CD4-positive, alpha-beta T cell treated with Interleukin-10 for 1 hour (primary cell): ENCODE data around the gene SYTL3.
"Not testable (repeated sequence)": the region's sequence is repeated elsewhere in the genome, so short reads cannot be mapped to it uniquely, and the experiment has no call there.

Experiments
- DNase-seq: peaks from one replicate; pipeline ENCODE4 v3.0.0-alpha.2; 2020

Gene SYTL3

GRCh38 chr6:158665332-158665731 lies 15.5 kb downstream of the SYTL3 start:
- no peak for DNase-seq

DNA sequence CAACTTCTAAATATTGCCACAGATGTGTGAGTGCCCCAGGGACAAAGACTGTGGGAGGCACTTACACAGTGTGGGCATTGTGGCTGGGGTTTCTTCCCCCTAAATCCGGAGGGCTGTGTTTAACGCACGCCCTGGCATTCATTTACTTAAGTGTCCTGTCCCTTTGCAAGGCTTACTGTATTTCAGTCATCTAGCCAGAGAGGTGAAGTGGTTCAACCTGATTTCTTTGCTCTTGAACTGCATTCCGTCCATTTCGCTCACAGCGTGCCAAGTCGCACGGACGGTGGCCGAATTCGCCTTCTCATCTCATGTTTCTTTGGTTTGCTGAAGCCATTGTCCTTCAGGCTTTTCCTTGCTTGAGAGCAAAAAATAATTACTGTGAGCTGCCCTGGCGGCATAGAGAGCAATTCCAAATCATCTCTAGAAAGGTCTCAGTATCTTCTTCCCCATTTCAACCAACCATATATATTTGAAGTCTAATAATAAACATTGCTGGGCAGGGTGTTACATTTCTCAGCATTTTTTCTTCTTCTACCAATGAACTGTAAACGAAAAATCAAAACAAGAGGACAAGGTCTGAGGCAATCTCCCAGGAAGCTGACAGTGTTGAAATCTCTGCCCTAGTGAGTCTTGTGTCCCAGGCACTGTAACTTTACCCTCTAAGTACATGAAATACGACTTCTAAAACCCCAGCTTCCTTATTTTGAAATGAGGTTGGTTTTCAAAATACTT lies 16.9 kb downstream of the SYTL3 start:
- no peak for DNase-seq

DNA sequence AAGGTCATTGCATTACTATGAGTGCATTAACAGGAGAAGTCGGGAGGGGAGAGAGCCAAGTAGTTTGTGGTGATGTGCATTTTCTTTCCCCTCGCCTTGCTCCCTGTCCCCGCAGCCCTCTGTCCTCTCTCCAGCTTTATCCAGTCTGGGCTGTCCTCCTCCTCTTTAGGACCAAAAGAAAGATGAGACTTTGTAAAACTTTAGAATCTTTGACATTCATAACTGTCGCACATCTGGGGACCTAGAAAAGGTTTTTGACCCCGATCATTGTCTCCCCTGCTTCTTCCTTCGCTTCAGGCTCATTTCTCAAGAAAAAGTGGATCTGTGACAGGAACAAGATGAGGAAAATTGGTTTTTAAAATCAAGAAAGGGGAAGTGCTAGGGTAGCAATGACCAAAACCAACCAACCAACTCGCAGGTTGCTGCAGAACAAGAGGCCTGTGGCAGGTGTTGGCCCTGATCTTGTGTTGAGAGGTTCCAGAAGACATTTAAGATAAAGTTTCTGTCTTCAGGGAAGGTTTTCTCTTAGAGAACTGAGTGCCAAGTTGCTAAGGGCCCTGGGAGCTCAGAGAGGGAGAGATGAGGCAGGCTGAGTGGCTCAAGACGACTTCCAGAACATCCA lies 17.6 kb downstream of the SYTL3 start:
- DNase-seq, result no peak

GRCh38 chr6:158668707-158669103 lies 18.9 kb downstream of the SYTL3 start:
- no peak for DNase-seq

DNA sequence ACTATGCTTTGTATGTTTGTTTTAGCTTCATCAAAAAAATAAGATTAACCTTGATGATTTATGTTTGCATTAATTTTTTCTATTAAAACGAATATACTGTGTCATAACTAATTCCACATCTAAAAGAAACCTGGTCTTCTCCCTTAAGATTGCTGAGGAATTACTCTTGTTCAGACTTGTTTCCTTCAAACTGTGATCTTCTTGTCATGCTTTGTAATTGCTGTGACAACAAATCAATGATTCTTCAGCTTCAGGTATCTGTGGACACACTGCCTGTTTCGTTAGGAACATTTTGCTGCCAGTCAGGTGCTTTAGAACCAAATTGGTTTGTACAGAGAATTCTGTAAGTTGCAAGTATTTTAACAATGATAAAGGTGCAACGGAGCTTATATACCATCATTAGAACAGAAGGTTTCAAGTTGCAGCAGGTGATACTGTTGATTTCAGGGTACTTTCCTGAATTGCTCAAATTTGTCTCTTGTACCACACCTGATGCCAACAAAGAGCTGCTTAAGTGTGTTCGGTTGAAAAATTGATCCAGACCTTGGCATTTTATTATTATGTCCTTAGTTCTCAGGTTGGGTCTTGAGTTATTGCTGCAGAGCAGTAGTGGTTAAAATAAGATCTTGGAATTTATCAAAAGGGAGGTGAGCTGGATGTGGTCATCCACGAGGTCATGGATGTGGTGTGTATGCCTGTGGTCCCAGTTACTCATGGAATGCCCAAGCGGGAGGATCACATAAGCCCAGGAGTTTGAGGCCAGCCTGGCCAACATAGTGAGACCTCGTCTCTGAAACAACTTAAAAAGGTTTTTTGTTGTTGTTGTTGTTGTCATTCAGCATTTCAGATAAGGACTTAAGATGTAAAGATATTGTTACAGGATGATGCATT lies 19.5 kb downstream of the SYTL3 start:
- DNase-seq, result no peak

DNA sequence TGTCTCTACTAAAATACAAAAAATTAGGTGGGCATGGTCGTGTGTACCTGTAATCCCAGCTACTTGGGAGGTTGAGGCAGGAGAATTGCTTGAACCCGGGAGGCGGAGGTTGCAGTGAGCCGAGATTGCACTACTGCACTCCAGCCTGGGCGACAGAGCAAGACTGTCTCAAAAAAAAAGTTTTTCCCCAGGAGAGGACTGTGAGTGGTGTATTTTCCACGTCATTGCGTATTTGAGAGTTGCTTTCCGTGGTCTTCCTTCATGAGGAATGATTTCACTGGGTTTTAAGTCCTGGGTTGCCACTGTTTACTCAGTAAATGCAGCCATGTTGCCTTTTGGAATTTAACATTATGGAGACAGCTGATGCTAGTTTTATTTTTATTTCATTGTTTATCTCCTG lies 22.3 kb downstream of the SYTL3 start:
- not testable (repeated sequence) for DNase-seq

- DNase-seq, result no peak
These were observed 22.9 kb downstream of the SYTL3 start for GRCh38 chr6:158672726-158673125.

DNA sequence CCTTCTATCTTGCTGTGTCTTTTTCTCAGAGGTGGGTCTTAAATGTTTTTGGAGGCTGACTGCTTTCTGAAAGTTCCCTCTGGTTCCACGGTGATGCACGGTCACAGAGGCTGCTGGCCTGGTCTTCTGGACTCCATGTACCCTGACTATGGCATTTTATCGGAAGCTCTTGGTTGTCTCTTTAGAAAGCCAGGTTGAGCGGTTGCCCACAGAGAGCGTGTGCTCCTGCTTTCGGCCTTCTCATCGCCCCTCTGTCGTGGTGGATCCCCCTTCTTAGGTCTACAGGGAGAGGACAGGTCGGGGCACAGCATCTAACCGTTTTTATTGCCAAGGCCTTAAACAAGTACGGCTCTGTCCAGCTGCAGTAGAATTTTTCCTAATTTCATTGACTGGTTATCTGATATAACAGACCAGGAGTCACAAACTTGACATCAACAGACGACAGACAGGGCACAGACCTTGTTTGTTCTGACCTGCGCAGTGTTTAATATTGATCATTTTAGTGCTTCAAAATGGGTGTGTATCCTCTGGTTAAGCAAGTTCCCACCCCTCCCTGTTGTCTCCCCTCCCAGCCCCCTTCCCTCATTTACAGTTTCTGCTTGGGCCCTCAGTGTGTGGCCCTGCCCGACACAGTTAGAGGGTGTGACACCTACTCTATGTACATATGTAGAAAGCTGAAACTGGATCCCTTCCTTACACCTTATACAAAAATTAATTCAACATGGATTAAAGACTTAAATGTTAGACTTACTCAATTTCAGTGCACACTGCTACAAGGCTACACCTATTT lies 24.7 kb downstream of the SYTL3 start:
- DNase-seq, result no peak

DNA sequence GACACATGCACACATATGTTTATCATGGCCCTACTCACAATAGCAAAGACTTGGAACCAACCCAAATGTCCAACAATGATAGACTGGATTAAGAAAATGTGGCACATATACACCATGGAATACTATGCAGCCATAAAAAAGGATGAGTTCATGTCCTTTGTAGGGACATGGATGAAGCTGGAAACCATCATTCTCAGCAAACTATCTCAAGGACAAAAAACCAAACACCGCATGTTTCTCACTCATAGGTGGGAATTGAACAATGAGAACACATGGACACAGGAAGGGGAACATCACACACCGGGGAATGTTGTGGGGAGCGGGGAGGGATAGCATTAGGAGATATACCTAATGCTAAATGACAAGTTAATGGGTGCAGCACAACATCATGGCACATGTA lies 27.2 kb downstream of the SYTL3 start:
- DNase-seq, result not testable (repeated sequence)

GRCh38 chr6:158677906-158678578 lies 28.2 kb downstream of the SYTL3 start:
- DNase-seq, result no peak

DNA sequence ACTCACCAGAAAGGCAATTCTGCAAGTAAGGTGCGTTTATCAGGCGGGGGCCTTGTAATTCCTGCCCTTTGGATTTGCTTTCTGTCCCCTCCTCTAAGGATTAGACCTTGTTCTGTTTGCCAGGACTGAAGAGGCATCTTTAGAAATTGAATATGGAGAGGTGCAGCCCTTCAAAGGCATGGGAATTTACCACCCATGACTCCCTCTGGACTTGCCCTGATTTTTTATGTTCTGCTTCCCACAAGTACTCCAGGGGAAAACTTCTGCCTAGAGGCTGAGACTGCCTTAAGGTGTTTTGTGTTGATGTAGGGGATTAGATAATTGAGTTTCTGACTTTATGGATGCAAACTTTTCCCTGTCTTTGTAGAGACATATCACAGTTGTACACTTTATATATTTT lies 30.2 kb downstream of the SYTL3 start:
- no peak for DNase-seq

DNA sequence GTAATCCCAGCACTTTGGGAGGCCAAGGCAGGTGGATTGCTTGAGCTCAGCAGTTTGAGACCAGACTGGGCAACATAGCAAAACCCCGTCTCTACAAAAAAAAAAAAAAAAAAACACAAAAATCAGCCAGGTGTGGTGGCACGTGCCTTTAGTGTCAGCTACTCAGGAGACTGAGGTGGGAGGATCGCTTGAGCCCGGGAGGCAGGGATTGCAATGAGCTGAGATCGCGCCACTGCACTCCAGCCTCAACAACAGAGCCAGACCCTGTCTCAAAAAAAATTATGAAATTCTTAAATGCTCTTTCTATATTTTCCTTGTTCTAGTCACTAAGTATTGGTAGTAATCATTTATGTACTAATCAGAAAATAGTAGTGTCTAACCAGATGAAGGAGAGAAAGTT lies 30.6 kb downstream of the SYTL3 start:
- DNase-seq, result no peak

DNA sequence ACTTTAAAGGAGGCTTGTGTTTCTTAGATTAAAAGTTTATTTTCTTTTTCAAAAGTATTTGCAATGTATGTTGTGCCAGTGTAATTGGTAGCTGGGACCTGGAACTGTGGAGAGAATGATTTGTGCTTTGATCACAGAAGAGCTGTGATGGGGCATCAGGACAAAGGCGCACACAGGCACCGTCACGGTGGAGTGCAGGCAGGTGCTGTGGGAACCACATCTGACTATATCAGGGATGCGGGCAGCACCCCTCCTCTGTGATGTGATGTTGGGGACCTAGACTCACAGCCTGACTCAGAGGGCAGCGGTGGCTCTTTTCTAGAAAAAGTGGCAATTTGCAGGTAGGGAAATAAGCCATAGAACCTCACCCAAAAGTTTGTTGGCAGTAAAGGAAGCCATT lies 34.5 kb downstream of the SYTL3 start:
- DNase-seq, result no peak

- DNase-seq, result no peak
These were observed 35.0 kb downstream of the SYTL3 start for GRCh38 chr6:158684745-158685324.

- DNase-seq, result no peak
These were observed 36.5 kb downstream of the SYTL3 start for GRCh38 chr6:158686311-158686710.

DNA sequence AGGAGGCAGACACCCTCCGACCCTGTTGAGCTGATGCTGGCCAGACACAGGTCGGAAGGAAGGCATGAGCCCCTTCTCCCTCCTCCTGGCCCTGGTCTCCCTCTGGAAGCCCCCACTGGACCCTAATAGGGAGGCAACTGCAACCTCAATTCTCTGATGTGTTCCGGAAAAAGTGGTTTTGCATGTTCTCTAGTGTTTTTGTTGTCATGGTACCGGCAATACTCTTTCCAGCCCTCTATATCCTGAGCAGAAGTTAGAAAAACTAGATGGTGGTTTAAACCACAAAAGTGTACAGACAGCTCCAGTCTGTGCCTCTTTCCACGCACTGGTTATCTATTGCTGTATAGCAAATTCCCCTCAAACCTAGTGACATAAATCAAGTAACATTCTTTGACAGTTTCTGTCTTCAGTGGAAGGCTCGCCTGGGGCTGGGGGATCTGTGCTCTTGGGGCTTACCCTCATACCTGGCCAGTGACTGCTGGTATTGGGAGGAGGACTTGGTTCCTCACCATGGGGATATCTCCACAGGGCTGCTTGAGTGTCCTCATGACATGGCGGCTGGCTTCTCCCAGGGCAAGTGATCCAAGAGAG lies 37.0 kb downstream of the SYTL3 start:
- peak; percentile 84 for DNase-seq

- no peak for DNase-seq
These were observed 37.7 kb downstream of the SYTL3 start for GRCh38 chr6:158687506-158687905.

GRCh38 chr6:158688860-158689259 lies 39.0 kb downstream of the SYTL3 start:
- DNase-seq, result peak; percentile 29

DNA sequence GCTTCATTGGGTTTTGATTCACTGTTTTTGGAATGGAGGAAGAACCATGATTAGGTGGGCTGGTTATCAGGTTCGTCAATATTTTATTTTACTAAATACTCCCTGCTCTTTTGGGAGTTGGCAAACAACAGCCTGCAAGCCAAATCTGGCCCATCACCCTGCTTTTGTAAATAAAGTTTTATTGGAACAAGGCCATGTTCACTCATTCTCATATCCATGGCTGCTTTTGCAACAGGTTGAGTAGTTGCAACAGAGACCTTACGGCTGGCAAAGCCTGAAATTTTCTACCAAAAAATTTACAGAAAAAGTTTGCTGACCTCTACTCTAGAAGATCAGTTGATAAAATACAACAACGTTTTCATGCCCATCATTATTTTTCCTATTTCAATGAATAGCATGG lies 45.1 kb downstream of the SYTL3 start:
- DNase-seq, result no peak

DNA sequence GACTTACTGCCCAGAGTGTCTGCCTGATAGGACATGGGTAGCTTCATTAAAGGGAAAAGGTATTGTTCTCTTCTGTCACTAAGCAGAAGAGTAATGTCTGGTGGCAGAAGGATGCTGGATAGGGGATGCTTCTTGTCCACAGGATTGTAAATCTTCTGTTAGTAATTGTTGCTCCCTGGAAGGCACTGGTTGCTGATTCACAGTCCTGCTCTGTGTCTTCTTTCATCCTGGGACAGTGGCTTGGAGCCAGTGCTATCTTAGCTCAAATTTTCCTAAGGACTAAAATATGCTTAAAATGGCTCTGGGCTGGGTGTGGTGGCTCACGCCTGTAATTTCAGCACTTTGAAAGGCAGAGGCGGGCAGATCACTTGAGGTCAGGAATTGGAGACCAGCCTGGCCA lies 48.0 kb downstream of the SYTL3 start:
- DNase-seq, result no peak

DNA sequence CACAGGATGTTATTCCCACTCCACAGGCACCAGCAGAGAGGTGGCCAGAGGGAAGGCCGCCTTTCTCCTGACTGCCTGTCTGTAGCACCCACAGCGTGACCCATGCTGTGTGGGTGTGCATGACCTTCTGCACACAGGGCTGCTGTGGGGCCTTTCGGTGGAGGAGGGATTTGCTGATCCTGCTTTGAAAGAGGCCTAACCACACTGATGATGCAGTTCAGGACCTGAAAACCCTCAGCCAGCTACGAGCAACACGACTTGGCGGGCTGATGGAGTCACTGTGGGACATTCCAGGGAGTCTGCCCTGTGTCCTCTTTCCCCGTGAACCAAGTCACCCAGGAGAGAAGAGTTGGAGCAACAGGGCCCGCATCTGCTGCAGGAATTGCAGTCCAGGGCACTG lies 49.1 kb downstream of the SYTL3 start:
- no peak for DNase-seq

DNA sequence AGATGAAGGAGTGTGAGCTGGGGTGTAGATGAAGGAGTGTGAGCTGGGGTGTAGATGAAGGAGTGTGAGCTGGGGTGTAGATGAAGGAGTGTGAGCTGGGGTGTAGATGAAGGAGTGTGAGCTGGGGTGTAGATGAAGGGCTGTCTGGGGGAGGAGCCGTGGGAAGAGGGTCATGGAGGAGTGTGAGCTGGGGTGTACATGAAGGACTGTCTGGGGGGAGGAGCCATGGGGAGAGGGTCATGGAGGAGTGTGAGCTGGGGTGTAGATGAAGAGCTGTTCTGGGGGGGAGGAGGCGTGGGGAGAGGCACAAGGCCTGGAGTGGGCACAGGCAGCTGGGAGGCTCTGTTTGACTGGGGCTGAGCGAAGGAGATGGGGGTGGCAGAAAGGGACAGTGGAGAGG lies 51.4 kb downstream of the SYTL3 start:
- DNase-seq, result not testable (repeated sequence)
